ENCODE measurements around the gene ZC3H4.

GRCh38 chr19:47151627-47152026, 38.1 kb upstream of the ZC3H4 start:
- TF ChIP-seq POLR2AphosphoS5 (IDR thresholded peaks at IDR 0.05; ENCODE audit: insufficient read depth, low read depth, low read length) (no peak), POLR2A (IDR thresholded peaks at IDR 0.05; ENCODE audit: low read depth, low read length) (no peak), MAX (IDR thresholded peaks at IDR 0.05; ENCODE audit: insufficient read depth, insufficient read length) (no peak), MYC (IDR thresholded peaks at IDR 0.05; ENCODE audit: low read depth, low read length) (no peak), EZH2 (IDR thresholded peaks at IDR 0.05; ENCODE audit: borderline replicate concordance, low read depth, low read length, severe bottlenecking) (no peak), FOS (IDR thresholded peaks at IDR 0.05; ENCODE audit: borderline replicate concordance, insufficient read depth, low read length) (no peak)
- TF ChIP-seq, protein P1, sequence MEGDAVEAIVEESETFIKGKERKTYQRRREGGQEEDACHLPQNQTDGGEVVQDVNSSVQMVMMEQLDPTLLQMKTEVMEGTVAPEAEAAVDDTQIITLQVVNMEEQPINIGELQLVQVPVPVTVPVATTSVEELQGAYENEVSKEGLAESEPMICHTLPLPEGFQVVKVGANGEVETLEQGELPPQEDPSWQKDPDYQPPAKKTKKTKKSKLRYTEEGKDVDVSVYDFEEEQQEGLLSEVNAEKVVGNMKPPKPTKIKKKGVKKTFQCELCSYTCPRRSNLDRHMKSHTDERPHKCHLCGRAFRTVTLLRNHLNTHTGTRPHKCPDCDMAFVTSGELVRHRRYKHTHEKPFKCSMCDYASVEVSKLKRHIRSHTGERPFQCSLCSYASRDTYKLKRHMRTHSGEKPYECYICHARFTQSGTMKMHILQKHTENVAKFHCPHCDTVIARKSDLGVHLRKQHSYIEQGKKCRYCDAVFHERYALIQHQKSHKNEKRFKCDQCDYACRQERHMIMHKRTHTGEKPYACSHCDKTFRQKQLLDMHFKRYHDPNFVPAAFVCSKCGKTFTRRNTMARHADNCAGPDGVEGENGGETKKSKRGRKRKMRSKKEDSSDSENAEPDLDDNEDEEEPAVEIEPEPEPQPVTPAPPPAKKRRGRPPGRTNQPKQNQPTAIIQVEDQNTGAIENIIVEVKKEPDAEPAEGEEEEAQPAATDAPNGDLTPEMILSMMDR (IDR thresholded peaks at IDR 0.05; ENCODE audit: extremely low read depth in 1 of 2, insufficient read depth in 1 of 2, low read depth in 1 of 2, low read length in 2 of 2), result no peak
